NCI-H2227 (cell line): Measurements from ENCODE around the gene SPATA2L.

Source experiments
- DNase-seq: peaks from one replicate; lab custom pipeline; 2025; ENCODE audit not compliant: unreplicated experiment; lab: John Stamatoyannopoulos, UW

Gene SPATA2L

DNA sequence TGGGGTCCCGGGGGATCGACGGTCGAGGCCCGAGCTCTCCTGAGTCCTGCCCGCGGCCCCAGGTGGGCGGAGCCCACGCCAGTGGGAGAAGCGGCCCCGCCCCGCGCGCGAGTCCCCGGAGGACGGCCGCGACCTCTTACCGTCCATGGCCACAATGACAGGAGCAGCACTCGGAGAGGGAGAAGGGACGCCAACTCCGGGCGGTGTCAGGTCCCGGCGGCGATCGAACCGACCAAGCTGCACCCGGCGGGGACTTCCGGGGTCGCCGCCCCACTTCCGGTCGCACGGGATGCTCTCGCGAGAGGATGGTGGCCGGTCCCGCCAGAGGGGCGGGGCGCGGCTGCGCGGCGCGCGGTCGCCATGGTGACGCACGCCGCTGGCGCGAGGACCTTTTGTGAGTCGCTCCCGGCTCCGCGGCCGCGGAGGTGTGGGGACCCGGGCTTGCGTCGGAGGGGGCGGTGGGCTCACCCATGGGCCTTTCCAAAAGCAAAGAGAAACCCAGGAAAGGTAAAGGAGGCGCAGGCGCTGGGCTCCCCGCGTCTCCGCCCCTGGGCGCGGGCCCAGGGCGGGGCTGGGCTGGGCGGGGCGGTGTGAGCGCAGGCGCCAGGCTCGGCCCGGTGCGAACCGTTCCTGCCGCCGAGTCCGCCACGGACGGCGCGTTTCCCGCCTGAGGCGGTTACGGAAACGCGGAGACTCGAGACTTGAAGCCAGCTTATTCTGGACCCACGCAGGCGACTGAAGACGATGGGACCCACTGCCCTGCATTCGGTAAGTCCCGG, 43.9 kb downstream of the SPATA2L start, which contains the start of the genes CHMP1A and SPATA33:
CHMP1A (minus strand) TSS at position 267 of the 779 bp plus-strand sequence; CDS start at position 147, 120 bp downstream.
SPATA33 (plus strand) TSS at position 395 of the 779 bp plus-strand sequence; CDS start at position 471, 76 bp downstream.
- peak; percentile 91 for DNase-seq

DNA sequence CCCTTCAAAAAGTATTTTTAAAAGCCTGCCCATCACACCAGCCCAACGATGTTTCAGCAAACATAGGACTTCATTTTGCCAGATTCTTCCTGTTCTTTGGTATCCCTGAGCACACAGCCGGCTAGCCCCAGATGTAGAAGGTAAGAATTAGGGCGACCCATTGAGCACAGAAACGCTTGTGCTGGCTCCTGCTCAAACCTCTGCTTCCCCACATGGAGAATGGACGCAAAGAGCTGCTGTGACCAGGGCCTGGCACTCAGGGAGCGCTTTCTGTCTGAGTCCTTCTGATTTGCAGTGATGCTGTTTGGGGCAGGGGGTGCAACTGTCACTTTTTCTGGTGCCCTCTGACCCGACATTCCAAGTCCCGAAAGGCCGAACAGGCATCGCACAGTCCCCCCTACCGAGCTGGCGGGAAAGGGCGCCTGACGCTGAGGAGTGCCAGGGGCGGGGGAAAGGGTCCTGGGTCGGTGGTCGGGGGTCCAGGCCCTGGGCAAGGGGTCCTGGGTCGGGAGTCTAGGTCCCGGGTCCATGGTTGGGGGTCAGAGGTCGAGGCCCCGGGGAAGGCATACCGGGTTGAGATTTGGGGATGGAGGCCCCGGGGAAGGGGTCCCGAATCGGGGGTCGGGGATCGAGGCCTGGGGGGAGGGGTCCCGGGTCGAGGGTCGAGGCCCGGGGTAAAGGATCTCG, 44.9 kb downstream of the SPATA2L start:
- DNase-seq: no peak

DNA sequence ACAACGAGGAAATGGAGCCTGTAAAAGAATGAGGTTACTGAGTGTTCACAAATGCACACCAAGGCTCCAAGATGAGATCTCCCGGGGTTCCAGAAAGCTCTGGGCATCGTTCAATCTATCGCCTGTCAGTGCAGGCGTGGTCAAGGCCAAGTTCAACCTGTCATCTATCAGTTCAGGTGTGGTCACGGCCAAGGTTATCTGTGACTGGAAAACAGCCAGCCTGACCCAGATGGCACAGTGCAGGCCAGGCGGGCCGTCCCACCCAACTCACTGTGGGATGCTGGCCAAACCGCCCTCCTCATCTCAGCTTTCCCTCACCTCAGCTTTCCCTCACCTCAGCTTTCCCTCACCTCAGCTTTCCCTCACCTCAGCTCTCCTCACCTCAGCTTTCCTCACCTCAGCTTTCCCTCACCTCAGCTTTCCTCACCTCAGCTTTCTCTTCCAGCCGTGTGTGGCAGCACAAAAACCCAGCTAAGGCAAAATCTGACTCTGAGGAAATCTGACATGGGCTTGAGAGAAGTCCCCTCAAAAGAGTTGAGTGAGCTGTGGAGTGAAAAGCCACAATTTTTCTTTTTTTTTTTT, 46.4 kb downstream of the SPATA2L start:
- DNase-seq: no peak

DNA sequence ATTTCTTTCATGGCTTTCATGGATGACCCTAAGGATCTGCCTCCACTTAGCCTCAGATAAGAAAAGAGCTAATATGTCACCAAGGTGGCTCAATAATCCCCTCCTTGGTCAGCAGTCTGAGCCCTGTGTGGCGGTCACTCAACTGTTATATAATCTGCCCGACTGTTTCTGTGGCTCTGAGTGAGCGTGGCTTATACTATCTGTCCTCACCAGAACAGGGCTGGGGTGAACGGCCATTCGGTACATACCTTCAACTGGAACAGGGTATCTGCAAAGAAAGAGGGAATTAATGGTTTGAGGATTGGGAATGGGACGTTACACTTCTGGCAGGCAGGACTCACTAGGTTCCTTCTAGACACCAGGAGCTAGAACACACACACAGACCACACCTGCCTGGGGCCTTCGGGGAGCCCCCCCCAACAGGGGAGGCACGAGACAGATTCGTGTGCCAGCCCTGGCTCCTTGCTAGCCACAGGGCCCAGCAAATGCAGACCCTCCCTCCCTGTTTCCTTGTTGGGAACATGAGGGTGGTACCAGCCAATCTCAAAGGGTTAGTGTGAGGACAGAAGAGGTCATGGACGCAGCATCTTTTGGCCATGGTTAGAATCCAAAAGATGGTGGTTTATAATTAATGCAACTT, 47.7 kb downstream of the SPATA2L start:
- DNase-seq: no peak

DNA sequence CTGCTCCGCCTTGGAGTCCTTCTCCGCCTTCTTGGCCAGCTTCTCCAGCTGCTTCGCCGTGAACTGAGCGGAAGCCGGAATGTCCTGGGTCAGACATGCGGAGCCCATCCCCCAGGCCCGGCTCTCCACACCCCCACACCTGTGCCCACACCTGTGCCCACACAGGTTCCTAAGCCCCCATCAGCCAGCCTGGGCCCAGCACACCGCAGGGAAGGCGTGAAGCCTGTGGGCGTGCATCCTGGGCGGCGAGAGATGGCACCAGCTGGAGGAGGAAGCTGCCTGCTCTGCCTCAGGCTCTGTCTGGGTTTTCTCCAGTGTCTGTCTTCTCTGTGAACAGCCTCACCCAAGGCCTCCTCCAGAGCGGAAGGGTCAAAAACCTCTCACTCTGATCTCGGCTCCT, 49.9 kb downstream of the SPATA2L start:
- no peak for DNase-seq

DNA sequence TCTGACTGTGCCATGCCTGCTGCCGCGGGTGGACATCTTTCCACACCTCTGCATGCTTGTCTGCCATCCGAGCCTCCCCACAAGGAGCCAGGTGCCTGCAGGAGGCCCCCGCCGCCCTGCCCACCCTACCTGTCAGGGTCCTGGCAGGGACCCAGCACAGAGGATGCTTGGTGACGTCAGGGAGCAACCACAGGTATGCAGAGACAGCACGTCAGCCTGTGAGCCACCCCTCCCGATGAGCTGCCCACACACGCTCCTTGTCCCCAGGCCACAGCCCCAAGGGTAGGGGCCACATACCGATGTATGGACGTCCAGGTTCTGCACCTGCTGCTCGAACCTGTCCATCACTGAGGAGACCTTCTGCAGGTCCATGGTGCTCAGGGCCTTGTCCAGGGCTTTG, 54.6 kb downstream of the SPATA2L start:
- no peak for DNase-seq
